ENCODE measurements around the gene TCAF1.
"Not testable (repeated sequence)": the region's sequence is repeated elsewhere in the genome, so short reads cannot be mapped to it uniquely, and the experiment has no call there.

The TCAF1 gene

GRCh38 chr7:143902332-143902899 lies 440 bp upstream of the TCAF1 start:
- DNase-seq (ENCODE audit: low read depth), result no peak

- no peak for DNase-seq (ENCODE audit: low read depth)
Observed at GRCh38 chr7:143901332-143901667, 676 bp downstream of the TCAF1 start.

- DNase-seq (ENCODE audit: low read depth), result no peak
Observed at GRCh38 chr7:143900230-143900766, 1.7 kb downstream of the TCAF1 start.

GRCh38 chr7:143898810-143899209 lies 3.2 kb downstream of the TCAF1 start:
- no peak for DNase-seq (ENCODE audit: low read depth)

GRCh38 chr7:143896667-143897066 lies 5.3 kb downstream of the TCAF1 start:
- no peak for DNase-seq (ENCODE audit: low read depth)

GRCh38 chr7:143892527-143893300 lies 9.3 kb downstream of the TCAF1 start:
- no peak for DNase-seq (ENCODE audit: low read depth)

- no peak for DNase-seq (ENCODE audit: low read depth)
Observed at GRCh38 chr7:143891457-143891856, 10.5 kb downstream of the TCAF1 start.

- no peak for DNase-seq (ENCODE audit: low read depth)
Observed at GRCh38 chr7:143890558-143890957, 11.4 kb downstream of the TCAF1 start.

- DNase-seq (ENCODE audit: low read depth), result no peak
Observed at GRCh38 chr7:143889068-143889467, 12.9 kb downstream of the TCAF1 start.

GRCh38 chr7:143886826-143887477 lies 15.0 kb downstream of the TCAF1 start:
- DNase-seq (ENCODE audit: low read depth), result no peak

- DNase-seq (ENCODE audit: low read depth), result no peak
Observed at GRCh38 chr7:143885951-143886350, 16.0 kb downstream of the TCAF1 start.

- no peak for DNase-seq (ENCODE audit: low read depth)
Observed at GRCh38 chr7:143884969-143885559, 16.9 kb downstream of the TCAF1 start.

GRCh38 chr7:143884241-143884968 lies 17.6 kb downstream of the TCAF1 start:
- DNase-seq (ENCODE audit: low read depth), result no peak

GRCh38 chr7:143882604-143883078 lies 19.3 kb downstream of the TCAF1 start:
- DNase-seq (ENCODE audit: low read depth), result no peak

GRCh38 chr7:143882020-143882603 lies 19.9 kb downstream of the TCAF1 start:
- no peak for DNase-seq (ENCODE audit: low read depth)

GRCh38 chr7:143878884-143879283 lies 23.1 kb downstream of the TCAF1 start:
- no peak for DNase-seq (ENCODE audit: low read depth)

GRCh38 chr7:143877098-143877497 lies 24.9 kb downstream of the TCAF1 start:
- DNase-seq (ENCODE audit: low read depth), result no peak

GRCh38 chr7:143876218-143876617 lies 25.8 kb downstream of the TCAF1 start:
- no peak for DNase-seq (ENCODE audit: low read depth)

- DNase-seq (ENCODE audit: low read depth), result not testable (repeated sequence)
Observed at GRCh38 chr7:143873242-143873641, 28.7 kb downstream of the TCAF1 start.

- DNase-seq (ENCODE audit: low read depth), result not testable (repeated sequence)
Observed at GRCh38 chr7:143871534-143871933, 30.4 kb downstream of the TCAF1 start.

- DNase-seq (ENCODE audit: low read depth), result not testable (repeated sequence)
Observed at GRCh38 chr7:143857994-143858393, 44.0 kb downstream of the TCAF1 start.

Data from activated gamma-delta T cell treated with anti-CD3 and anti-CD28 coated beads, Interleukin-2, amount 50 U/mL, for 16 hours (primary cell).